ENCODE results near the gene LILRB1.

Gene LILRB1

DNA sequence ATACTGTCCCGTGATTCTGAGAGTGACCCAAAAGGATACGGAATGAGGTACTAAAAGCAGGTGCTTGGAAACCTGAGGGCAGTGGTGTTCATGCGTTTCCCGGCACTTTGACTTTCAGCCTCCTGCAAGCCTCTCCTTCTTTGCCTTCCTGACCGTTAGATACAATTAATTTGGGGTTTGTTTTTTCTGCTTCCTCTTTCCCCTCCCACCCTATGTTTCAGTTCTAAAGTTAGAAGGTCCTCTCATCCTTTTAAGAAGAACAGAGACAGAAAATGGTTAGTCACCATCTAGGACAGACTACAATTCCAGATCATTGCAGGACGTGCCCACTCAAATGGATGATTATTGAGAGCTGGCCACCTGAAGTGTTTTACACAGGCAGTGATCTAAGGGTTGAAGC lies 30.7 kb downstream of the LILRB1 start:
- Histone ChIP-seq H3K36me3 (ENCODE audit: control insufficient read depth in 4 of 4, insufficient read depth in 4 of 4, low read length in 3 of 4) (no peaks in the 10 kb centered on the region), H3K9me3 (ENCODE audit: control extremely low read depth in 1 of 5, control insufficient read depth in 4 of 5, insufficient read depth in 2 of 5, low read depth in 1 of 5, low read length in 4 of 5) (peaks cover 0 to 2% (median 0%) of the 10 kb centered on the region in 5 experiments), H3K4me1 (ENCODE audit: control extremely low read depth in 1 of 4, control insufficient read depth in 4 of 4, insufficient read depth in 4 of 4, low read length in 3 of 4) (peaks cover 0 to 10% (median 6%) of the 10 kb centered on the region in 4 experiments), H3K27ac (ENCODE audit: insufficient read depth in 1 of 2, low read depth in 1 of 2, low read length in 2 of 2, poor library complexity in 1 of 2, severe bottlenecking in 2 of 2) (no peak overlapping the region), H3K4me3 (ENCODE audit: control insufficient read depth in 1 of 7, extremely low read depth in 1 of 7, insufficient read depth in 4 of 7, low read depth in 2 of 7, low read length in 6 of 7) (no peak overlapping the region), H3K27me3 (replicated peaks in 2 of 5; ENCODE audit: control insufficient read depth in 4 of 5, insufficient read depth in 5 of 5, low read length in 4 of 5) (peaks cover 0 to 3% (median 0%) of the 10 kb centered on the region in 5 experiments)
- DNase-seq, result peak in 2 of 3 donors; percentile 30 to 35
- WGBS (ENCODE audit: insufficient coverage), result 19% methylated on average over 2 of the region's 6 CpGs
- POLR2A ChIA-PET, result no interaction called here
- CTCF ChIA-PET, result interaction anchor here (1.0 to 1.2 kb wide), 3 partner anchors 14 to 19 kb away, joined by 3 to 4 read pairs (median 3); no protein-coding TSS in a partner anchor

DNA sequence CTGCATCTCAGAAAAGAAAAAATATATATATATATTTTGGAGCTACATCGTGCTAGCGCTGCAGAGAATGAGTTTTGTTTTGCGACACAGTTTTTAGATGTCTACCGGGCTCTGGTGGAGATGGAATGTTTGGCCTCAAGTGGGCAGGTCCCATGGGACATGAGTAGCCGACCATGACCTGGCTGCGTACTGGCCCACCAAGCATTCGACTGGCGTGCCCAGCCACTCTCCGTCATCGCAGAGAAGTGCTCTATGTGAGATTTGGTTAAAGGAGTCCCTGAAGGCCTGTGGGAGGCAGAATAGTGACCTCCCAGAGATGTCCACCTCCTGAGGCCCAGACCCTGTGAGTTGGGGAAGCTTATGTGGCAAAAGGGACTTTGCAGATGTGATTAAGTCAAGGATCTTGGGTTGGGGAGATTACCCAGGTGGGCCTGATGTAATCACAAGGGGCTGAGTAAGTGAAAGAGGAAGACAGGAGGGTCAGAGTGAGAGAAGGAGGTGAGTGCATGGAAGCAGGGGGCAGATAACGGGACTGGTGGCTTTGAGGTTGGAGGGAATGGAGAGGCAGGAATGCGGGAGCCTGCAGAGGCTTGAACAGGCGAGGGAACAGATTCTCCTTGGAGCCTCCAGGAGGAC lies 31.7 kb downstream of the LILRB1 start:
- POLR2A ChIA-PET, result no interaction called here
- 92% methylated on average over 13 of the region's 13 CpGs for WGBS (ENCODE audit: insufficient coverage)

DNA sequence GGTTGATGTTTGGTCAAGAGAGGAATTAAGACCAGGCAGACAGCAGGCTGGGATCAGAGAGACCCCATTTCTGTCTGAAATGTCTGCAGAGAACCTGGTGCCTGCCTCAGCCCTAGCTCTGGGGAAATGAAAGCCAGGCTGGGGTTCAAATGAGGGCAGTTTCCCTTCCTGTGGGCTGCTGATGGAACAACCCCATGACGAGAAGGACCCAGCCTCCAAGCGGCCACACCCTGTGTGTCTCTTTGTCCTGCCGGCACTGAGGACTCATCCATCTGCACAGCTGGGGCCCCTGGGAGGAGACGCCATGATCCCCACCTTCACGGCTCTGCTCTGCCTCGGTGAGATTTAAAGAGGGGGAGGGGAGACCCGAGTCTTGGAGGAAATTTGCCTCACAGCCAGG lies 32.4 kb downstream of the LILRB1 start, which contains the start of gene LILRB4:
Gene LILRB4 (plus strand): TSS at position 256 of the 400 bp plus-strand sequence. CDS start 49 bp downstream, at position 305.
- ChIA-PET POLR2A (no interaction called here), CTCF (interaction anchor here (0.9 to 1.6 kb wide), 2 partner anchors 10 to 257 kb away, joined by 3 to 4 read pairs; no protein-coding TSS in a partner anchor)
- H3K9me3 ChIP-seq (ENCODE audit: control extremely low read depth in 1 of 5, control insufficient read depth in 4 of 5, insufficient read depth in 2 of 5, low read depth in 1 of 5, low read length in 4 of 5), result peaks cover 0 to 2% (median 0%) of the 10 kb centered on the region in 5 experiments
- no peak for DNase-seq
- no peak within 1 kb of the TSS for H3K27ac ChIP-seq (ENCODE audit: insufficient read depth in 1 of 2, low read depth in 1 of 2, low read length in 2 of 2, poor library complexity in 1 of 2, severe bottlenecking in 2 of 2)
- peaks cover 0 to 10% (median 6%) of the 10 kb centered on the region in 4 experiments for H3K4me1 ChIP-seq (ENCODE audit: control extremely low read depth in 1 of 4, control insufficient read depth in 4 of 4, insufficient read depth in 4 of 4, low read length in 3 of 4)
- peaks cover 0 to 1% (median 0%) of the 10 kb centered on the region in 5 experiments for H3K27me3 ChIP-seq (replicated peaks in 2 of 5; ENCODE audit: control insufficient read depth in 4 of 5, insufficient read depth in 5 of 5, low read length in 4 of 5)
- no peaks in the 10 kb centered on the region for H3K36me3 ChIP-seq (ENCODE audit: control insufficient read depth in 4 of 4, insufficient read depth in 4 of 4, low read length in 3 of 4)
- 91% methylated on average over 6 of the region's 7 CpGs for WGBS (ENCODE audit: insufficient coverage)
- H3K4me3 ChIP-seq (ENCODE audit: control insufficient read depth in 1 of 7, extremely low read depth in 1 of 7, insufficient read depth in 4 of 7, low read depth in 2 of 7, low read length in 6 of 7), result no peak within 1 kb of the TSS

More for the DNA sequence above, 31.7 kb downstream of the LILRB1 start:
- Histone ChIP-seq H3K36me3 (ENCODE audit: control insufficient read depth in 4 of 4, insufficient read depth in 4 of 4, low read length in 3 of 4) (no peaks in the 10 kb centered on the region), H3K4me3 (ENCODE audit: control insufficient read depth in 1 of 7, extremely low read depth in 1 of 7, insufficient read depth in 4 of 7, low read depth in 2 of 7, low read length in 6 of 7) (no peak overlapping the region), H3K27me3 (replicated peaks in 2 of 5; ENCODE audit: control insufficient read depth in 4 of 5, insufficient read depth in 5 of 5, low read length in 4 of 5) (peaks cover 0 to 1% (median 0%) of the 10 kb centered on the region in 5 experiments), H3K4me1 (ENCODE audit: control extremely low read depth in 1 of 4, control insufficient read depth in 4 of 4, insufficient read depth in 4 of 4, low read length in 3 of 4) (peaks cover 0 to 10% (median 6%) of the 10 kb centered on the region in 4 experiments), H3K9me3 (ENCODE audit: control extremely low read depth in 1 of 5, control insufficient read depth in 4 of 5, insufficient read depth in 2 of 5, low read depth in 1 of 5, low read length in 4 of 5) (peaks cover 0 to 2% (median 0%) of the 10 kb centered on the region in 5 experiments), H3K27ac (ENCODE audit: insufficient read depth in 1 of 2, low read depth in 1 of 2, low read length in 2 of 2, poor library complexity in 1 of 2, severe bottlenecking in 2 of 2) (no peak overlapping the region)
- CTCF ChIA-PET, result interaction anchor here (0.9 to 1.6 kb wide), 6 partner anchors 9 to 258 kb away, joined by 3 to 4 read pairs (median 3); no protein-coding TSS in a partner anchor
- DNase-seq, result no peak

DNA sequence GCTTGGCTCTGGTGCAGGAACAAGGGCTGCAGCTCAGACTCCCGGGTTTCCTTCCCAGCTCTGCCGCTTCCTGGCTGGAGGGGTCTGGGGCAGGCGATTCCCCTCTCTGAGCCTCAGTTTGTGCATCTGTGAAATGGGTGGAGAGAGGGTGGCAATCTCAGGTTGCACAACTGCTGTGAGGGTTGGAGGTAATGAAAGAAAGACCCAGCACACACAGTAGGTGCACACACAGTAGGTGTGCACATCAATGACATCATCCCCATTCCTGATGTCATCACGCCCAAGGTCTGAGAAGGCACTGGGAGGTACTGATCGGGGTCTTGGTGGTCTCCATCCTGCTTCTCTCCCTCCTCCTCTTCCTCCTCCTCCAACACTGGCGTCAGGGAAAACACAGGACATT lies 35.2 kb downstream of the LILRB1 start:
- CTCF ChIA-PET, result interaction anchor here (2.0 kb wide), 1 partner anchor 9 kb away, joined by 7 read pairs; no protein-coding TSS in a partner anchor
- 100% methylated on average over 3 of the region's 6 CpGs for WGBS (ENCODE audit: insufficient coverage)
- Histone ChIP-seq H3K4me1 (ENCODE audit: control extremely low read depth in 1 of 4, control insufficient read depth in 4 of 4, insufficient read depth in 4 of 4, low read length in 3 of 4) (peaks cover 0 to 9% (median 6%) of the 10 kb centered on the region in 4 experiments), H3K9me3 (ENCODE audit: control extremely low read depth in 1 of 5, control insufficient read depth in 4 of 5, insufficient read depth in 2 of 5, low read depth in 1 of 5, low read length in 4 of 5) (peaks cover 0 to 16% (median 5%) of the 10 kb centered on the region in 5 experiments), H3K36me3 (ENCODE audit: control insufficient read depth in 4 of 4, insufficient read depth in 4 of 4, low read length in 3 of 4) (no peaks in the 10 kb centered on the region), H3K27ac (ENCODE audit: insufficient read depth in 1 of 2, low read depth in 1 of 2, low read length in 2 of 2, poor library complexity in 1 of 2, severe bottlenecking in 2 of 2) (no peak overlapping the region), H3K27me3 (replicated peaks in 2 of 5; ENCODE audit: control insufficient read depth in 4 of 5, insufficient read depth in 5 of 5, low read length in 4 of 5) (peaks cover 0 to 7% (median 2%) of the 10 kb centered on the region in 5 experiments), H3K4me3 (ENCODE audit: control insufficient read depth in 1 of 7, extremely low read depth in 1 of 7, insufficient read depth in 4 of 7, low read depth in 2 of 7, low read length in 6 of 7) (no peak overlapping the region)
- POLR2A ChIA-PET, result no interaction called here
- no peak for DNase-seq

DNA sequence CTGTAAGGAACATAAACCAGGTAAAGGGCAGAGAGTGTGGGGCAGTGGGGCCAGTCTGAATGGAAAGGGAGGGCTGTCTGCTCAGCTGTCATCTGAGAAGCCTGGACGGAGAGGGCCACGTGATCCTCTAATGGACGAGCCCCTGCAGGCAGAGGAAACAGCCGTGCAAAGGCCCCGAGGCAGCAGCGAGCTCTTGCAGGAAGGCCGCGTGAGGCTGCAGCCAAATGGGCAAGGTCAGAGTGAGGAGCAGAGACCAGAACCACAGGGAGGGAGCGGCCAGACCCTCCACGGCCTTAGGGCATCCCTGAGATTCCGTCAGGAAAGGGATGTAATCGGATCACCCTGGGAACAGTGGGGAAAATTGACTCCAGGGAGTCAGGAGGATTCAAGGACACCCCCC lies 36.9 kb downstream of the LILRB1 start:
- Histone ChIP-seq H3K27me3 (replicated peaks in 2 of 5; ENCODE audit: control insufficient read depth in 4 of 5, insufficient read depth in 5 of 5, low read length in 4 of 5) (peaks cover 0 to 7% (median 2%) of the 10 kb centered on the region in 5 experiments), H3K9me3 (ENCODE audit: control extremely low read depth in 1 of 5, control insufficient read depth in 4 of 5, insufficient read depth in 2 of 5, low read depth in 1 of 5, low read length in 4 of 5) (peaks cover 0 to 16% (median 5%) of the 10 kb centered on the region in 5 experiments), H3K27ac (ENCODE audit: insufficient read depth in 1 of 2, low read depth in 1 of 2, low read length in 2 of 2, poor library complexity in 1 of 2, severe bottlenecking in 2 of 2) (no peak overlapping the region), H3K4me3 (ENCODE audit: control insufficient read depth in 1 of 7, extremely low read depth in 1 of 7, insufficient read depth in 4 of 7, low read depth in 2 of 7, low read length in 6 of 7) (no peak overlapping the region), H3K4me1 (ENCODE audit: control extremely low read depth in 1 of 4, control insufficient read depth in 4 of 4, insufficient read depth in 4 of 4, low read length in 3 of 4) (no peaks in the 10 kb centered on the region), H3K36me3 (ENCODE audit: control insufficient read depth in 4 of 4, insufficient read depth in 4 of 4, low read length in 3 of 4) (no peaks in the 10 kb centered on the region)
- POLR2A ChIA-PET, result no interaction called here
- 89% methylated on average over 8 of the region's 12 CpGs for WGBS (ENCODE audit: insufficient coverage)
- DNase-seq, result no peak
- CTCF ChIA-PET, result interaction anchor here (3.8 kb wide), 1 partner anchor 186 kb away, joined by 13 read pairs; no protein-coding TSS in a partner anchor

DNA sequence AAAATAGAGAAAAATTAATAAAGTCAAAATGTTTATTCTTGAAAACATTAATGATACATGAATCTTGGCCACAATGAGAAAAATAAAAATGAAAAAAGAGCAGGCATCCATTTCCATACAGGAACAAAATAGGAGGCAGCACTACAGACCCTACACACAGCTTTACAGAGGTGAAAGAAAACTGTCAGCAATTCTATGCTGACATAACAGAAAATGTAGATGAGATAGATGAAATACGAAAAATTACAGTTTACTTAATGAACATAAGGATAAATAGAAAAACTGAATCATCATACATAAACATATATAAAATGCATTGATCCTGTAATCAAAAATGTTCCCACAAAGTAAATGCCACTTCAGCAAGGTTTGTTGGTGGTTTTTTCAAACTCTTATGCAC lies 38.1 kb downstream of the LILRB1 start:
- Histone ChIP-seq H3K9me3 (ENCODE audit: control extremely low read depth in 1 of 5, control insufficient read depth in 4 of 5, insufficient read depth in 2 of 5, low read depth in 1 of 5, low read length in 4 of 5) (peaks cover 0 to 16% (median 5%) of the 10 kb centered on the region in 5 experiments), H3K27me3 (replicated peaks in 2 of 5; ENCODE audit: control insufficient read depth in 4 of 5, insufficient read depth in 5 of 5, low read length in 4 of 5) (peaks cover 0 to 7% (median 4%) of the 10 kb centered on the region in 5 experiments), H3K36me3 (ENCODE audit: control insufficient read depth in 4 of 4, insufficient read depth in 4 of 4, low read length in 3 of 4) (no peaks in the 10 kb centered on the region), H3K27ac (ENCODE audit: insufficient read depth in 1 of 2, low read depth in 1 of 2, low read length in 2 of 2, poor library complexity in 1 of 2, severe bottlenecking in 2 of 2) (no peak overlapping the region), H3K4me3 (ENCODE audit: control insufficient read depth in 1 of 7, extremely low read depth in 1 of 7, insufficient read depth in 4 of 7, low read depth in 2 of 7, low read length in 6 of 7) (no peak overlapping the region), H3K4me1 (ENCODE audit: control extremely low read depth in 1 of 4, control insufficient read depth in 4 of 4, insufficient read depth in 4 of 4, low read length in 3 of 4) (no peaks in the 10 kb centered on the region)
- no CpG with 5 or more reads among the region's 1 CpG for WGBS (ENCODE audit: insufficient coverage)
- no peak for DNase-seq
- ChIA-PET CTCF (interaction anchor here (0.9 to 3.8 kb wide), 6 partner anchors 9 to 189 kb away, joined by 3 to 14 read pairs (median 4); no protein-coding TSS in a partner anchor), POLR2A (no interaction called here)

Data from common myeloid progenitor, CD34-positive (primary cell).